Esophagus squamous epithelium (tissue), 4 donors: Measurements from ENCODE around the gene LARP1.

ENCODE experiments used
- CTCF ChIP-seq, 6 experiments: fragments of 450-650 bp in 4 of 6; fragments of 200-600 bp in 2 of 6; sonication (generic) in 2 of 6; IDR thresholded peaks; one replicate each; pipeline ENCODE4 v1.5.1; 2016 to 2019; ENCODE audit warnings: antibody characterized with exemption in 6 of 6, mild to moderate bottlenecking in 4 of 6, moderate library complexity in 4 of 6
- POLR2A ChIP-seq, 4 donors: fragments of 450-650 bp; IDR thresholded peaks; one replicate each; pipeline ENCODE4 v1.6.1; 2017; ENCODE audit warnings: antibody characterized with exemption in 4 of 4, mild to moderate bottlenecking in 4 of 4, moderate library complexity in 3 of 4

GRCh38 chr5:154831451-154831850 lies 76.3 kb downstream of the LARP1 start:
- TF ChIP-seq CTCF (IDR thresholded peaks at IDR 0.05) (no peak), POLR2A (IDR thresholded peaks at IDR 0.05) (no peak)
